Measurements from ENCODE around the gene C8G. TPM values are rescaled to one million over a fixed set of nuclear protein-coding genes. Genes with fewer than 3 reads are reported as not detected.

C8G gene
- total and polyA plus RNA-seq, 2 of the 8 experiments (the other 6 are each of a cell fraction or from before 2014, with no cell fraction given) = 0.62 to 0.80 TPM

DNA sequence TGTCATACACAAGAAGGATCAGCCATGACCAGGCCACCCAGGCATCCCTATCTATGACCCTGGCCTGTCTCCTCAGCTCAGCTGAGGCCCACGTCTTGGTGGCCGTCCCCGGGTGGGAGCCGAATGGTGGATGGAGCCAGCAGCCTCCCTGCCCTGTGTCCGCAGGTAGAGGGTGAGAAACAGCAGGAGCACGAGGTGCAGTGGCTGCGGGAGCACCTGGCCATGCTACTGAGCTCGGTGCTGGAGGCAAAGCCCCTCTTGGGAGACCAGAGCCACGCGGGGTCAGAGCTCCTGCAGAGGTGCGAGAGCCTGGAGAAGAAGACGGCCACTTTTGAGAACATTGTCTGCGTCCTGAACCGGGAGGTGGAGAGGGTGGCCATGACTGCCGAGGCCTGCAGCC, 25.0 kb upstream of the C8G start:
- H3K18ac ChIP-seq (ENCODE audit: extremely low read depth, low read length) = no peak overlapping the region
- no peak overlapping the region for H4K5ac ChIP-seq (ENCODE audit: insufficient read length, low read depth, low read length)
- no peak overlapping the region for H3K27ac ChIP-seq (ENCODE audit: low read depth, low read length)
- no peak overlapping the region for H2AK5ac ChIP-seq (ENCODE audit: low read depth, low read length)
- H3K4me3 ChIP-seq (ENCODE audit: extremely low read depth in 1 of 4, insufficient read depth in 2 of 4, low read depth in 3 of 4, low read length in 4 of 4) = no peak overlapping the region
- no peak overlapping the region for H2BK15ac ChIP-seq (ENCODE audit: low read length)
- peaks cover 4 to 12% of the 10 kb centered on the region in 2 experiments for H4K20me1 ChIP-seq (replicated peaks in 1 of 2; ENCODE audit: control insufficient read depth in 1 of 2, insufficient read depth in 2 of 2, low read length in 2 of 2)
- no peak overlapping the region for H2BK20ac ChIP-seq (ENCODE audit: low read length)
- H3K23ac ChIP-seq (ENCODE audit: insufficient read length) = no peak overlapping the region
- POLR2A ChIA-PET (ENCODE audit: partially characterized antibody) = no interaction called here
- no peaks in the 10 kb centered on the region for H3K27me3 ChIP-seq (replicated peaks in 1 of 4; ENCODE audit: control insufficient read depth in 3 of 4, extremely low read depth in 1 of 4, insufficient read depth in 3 of 4, low read length in 3 of 4)
- no peaks in the 10 kb centered on the region for H3K79me2 ChIP-seq (ENCODE audit: control insufficient read depth in 1 of 2, insufficient read depth in 2 of 2, low read length in 2 of 2)
- peaks cover 7% of the 10 kb centered on the region for H3K79me1 ChIP-seq (ENCODE audit: low read depth, low read length)
- H3K4ac ChIP-seq (replicated peaks; ENCODE audit: insufficient read length, low read depth, low read length) = no peak overlapping the region
- no peak overlapping the region for H2BK120ac ChIP-seq (replicated peaks; ENCODE audit: low read depth, low read length)
- no peak overlapping the region for H2AFZ ChIP-seq (ENCODE audit: low read length)
- H4K8ac ChIP-seq (ENCODE audit: extremely low read depth, insufficient read depth, low read length) = no peak overlapping the region
- DNase-seq (ENCODE audit: low read depth in 1 of 2, low spot score in 2 of 2) = no peak
- no peak overlapping the region for H3K56ac ChIP-seq (replicated peaks; ENCODE audit: insufficient read length, low read depth, low read length)
- FAIRE-seq = no peak
- no peak overlapping the region for H3K14ac ChIP-seq (ENCODE audit: insufficient read length)
- H3K9ac ChIP-seq (replicated peaks in 1 of 4; ENCODE audit: extremely low read depth in 1 of 4, low read depth in 3 of 4, low read length in 3 of 4) = no peak overlapping the region
- no peaks in the 10 kb centered on the region for H3K9me3 ChIP-seq (ENCODE audit: insufficient read depth in 2 of 2, low read depth in 1 of 2, low read length in 1 of 2)
- no peak overlapping the region for H3K4me2 ChIP-seq (ENCODE audit: insufficient read depth in 1 of 2, low read depth in 2 of 2, low read length in 2 of 2)
- peaks cover 26 to 44% (median 38%) of the 10 kb centered on the region in 4 experiments for H3K36me3 ChIP-seq (ENCODE audit: control insufficient read depth in 2 of 4, insufficient read depth in 4 of 4, low read length in 3 of 4)
- H2BK12ac ChIP-seq (ENCODE audit: low read depth, low read length) = no peak overlapping the region
- H4K91ac ChIP-seq (replicated peaks; ENCODE audit: insufficient read length, low read length) = no peak overlapping the region
- no peak overlapping the region for H2BK5ac ChIP-seq (ENCODE audit: low read depth, low read length)
- 91% methylated on average over 15 of the region's 15 CpGs; no CpG with 5 or more reads in 1 of the 2 experiments for WGBS, 2 experiments (ENCODE audit: extremely low coverage in 1 of 2, insufficient coverage in 1 of 2, insufficient read length in 1 of 2, insufficient replicate concordance in 2 of 2, low coverage in 1 of 2, low lambda C conversion rate in 2 of 2, missing lambda C conversion rate in 1 of 2)
- no peaks in the 10 kb centered on the region for H3K23me2 ChIP-seq (ENCODE audit: low read depth, low read length)
- H3K4me1 ChIP-seq (replicated peaks in 1 of 4; ENCODE audit: control insufficient read depth in 3 of 4, insufficient read depth in 4 of 4, low read length in 3 of 4) = no peaks in the 10 kb centered on the region
- CTCF ChIA-PET (ENCODE audit: partially characterized antibody) = interaction anchor here (0.5 to 1.9 kb wide), 9 partner anchors 10 to 96 kb away, joined by 3 to 8 read pairs (median 3); no protein-coding TSS in a partner anchor
- TF ChIP-seq, protein P1, sequence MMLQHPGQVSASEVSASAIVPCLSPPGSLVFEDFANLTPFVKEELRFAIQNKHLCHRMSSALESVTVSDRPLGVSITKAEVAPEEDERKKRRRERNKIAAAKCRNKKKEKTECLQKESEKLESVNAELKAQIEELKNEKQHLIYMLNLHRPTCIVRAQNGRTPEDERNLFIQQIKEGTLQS (IDR thresholded peaks at IDR 0.05; ENCODE audit: insufficient read depth, low read depth, low read length) = no peak
- no peak for TF ChIP-seq NANOG (IDR thresholded peaks at IDR 0.05; ENCODE audit: insufficient read depth, low read depth, low read length, poor library complexity, severe bottlenecking)
- TF ChIP-seq SIX5 (IDR thresholded peaks at IDR 0.05; ENCODE audit: low read depth, low read length) = no peak
- TF ChIP-seq, protein P2, sequence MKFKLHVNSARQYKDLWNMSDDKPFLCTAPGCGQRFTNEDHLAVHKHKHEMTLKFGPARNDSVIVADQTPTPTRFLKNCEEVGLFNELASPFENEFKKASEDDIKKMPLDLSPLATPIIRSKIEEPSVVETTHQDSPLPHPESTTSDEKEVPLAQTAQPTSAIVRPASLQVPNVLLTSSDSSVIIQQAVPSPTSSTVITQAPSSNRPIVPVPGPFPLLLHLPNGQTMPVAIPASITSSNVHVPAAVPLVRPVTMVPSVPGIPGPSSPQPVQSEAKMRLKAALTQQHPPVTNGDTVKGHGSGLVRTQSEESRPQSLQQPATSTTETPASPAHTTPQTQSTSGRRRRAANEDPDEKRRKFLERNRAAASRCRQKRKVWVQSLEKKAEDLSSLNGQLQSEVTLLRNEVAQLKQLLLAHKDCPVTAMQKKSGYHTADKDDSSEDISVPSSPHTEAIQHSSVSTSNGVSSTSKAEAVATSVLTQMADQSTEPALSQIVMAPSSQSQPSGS (IDR thresholded peaks at IDR 0.05; ENCODE audit: low read length) = no peak
- TF ChIP-seq SIN3A (conservative IDR thresholded peaks at IDR 0.05 in 1 of 2, IDR thresholded peaks at IDR 0.05 in 1 of 2; ENCODE audit: low read depth in 1 of 2, low read length in 2 of 2) = no peak
- no peak for TF ChIP-seq KDM5A (IDR thresholded peaks at IDR 0.05; ENCODE audit: low read length)
- TF ChIP-seq RNF2 (IDR thresholded peaks at IDR 0.05; ENCODE audit: borderline replicate concordance, low read depth, low read length, missing control alignments, poor library complexity, severe bottlenecking) = no peak
- TF ChIP-seq BCL11A (IDR thresholded peaks at IDR 0.05; ENCODE audit: low read depth in 2 of 2, low read length in 2 of 2) = no peak
- TF ChIP-seq EGR1 (IDR thresholded peaks at IDR 0.05; ENCODE audit: borderline replicate concordance, low read depth, low read length) = no peak
- TF ChIP-seq YY1 (IDR thresholded peaks at IDR 0.05; ENCODE audit: low read depth, low read length) = no peak
- no peak for TF ChIP-seq TCF12 (IDR thresholded peaks at IDR 0.05; ENCODE audit: low read depth, low read length)
